ENCODE measurements around the gene PHF24. TPM values are rescaled to one million over a fixed set of nuclear protein-coding genes. Genes with fewer than 3 reads are reported as not detected.

PHF24 gene
- total and polyA plus RNA-seq, 2 of the 13 experiments (the other 11 are each of a cell fraction or from before 2014, with no cell fraction given): 0.05 TPM; not detected in 1

- Histone ChIP-seq H3K27ac (ENCODE audit: extremely low read length, insufficient read depth, low read length) (no peak overlapping the region), H3K36me3 (replicated peaks in 1 of 2; ENCODE audit: control insufficient read depth in 1 of 2, insufficient read depth in 2 of 2, low read length in 2 of 2) (no peaks in the 10 kb centered on the region), H4K20me1 (ENCODE audit: insufficient read depth, low read length) (no peaks in the 10 kb centered on the region), H3K4me3 (replicated peaks in 1 of 3; ENCODE audit: insufficient read depth in 1 of 3, low read depth in 2 of 3, low read length in 3 of 3) (peak overlapping the region; percentile 71 to 78 (median 75)), H3K27me3 (ENCODE audit: control insufficient read depth in 1 of 2, insufficient read depth in 2 of 2, low read length in 2 of 2) (no peaks in the 10 kb centered on the region; a peak in 2 of 5 replicates), H2AFZ (ENCODE audit: low read length) (no peak overlapping the region), H3K9me3 (ENCODE audit: low read length) (no peaks in the 10 kb centered on the region), H3K4me1 (ENCODE audit: insufficient read depth, low read length) (peaks cover 15% of the 10 kb centered on the region), H3K4me2 (ENCODE audit: low read depth, low read length) (peak overlapping the region; percentile 81), H3K79me2 (ENCODE audit: insufficient read depth, low read length) (no peaks in the 10 kb centered on the region), H3K9ac (ENCODE audit: insufficient read depth, low read depth, low read length) (peak overlapping the region; percentile 63; the same call in 1 of the 2 replicates)
- CTCF ChIA-PET (ENCODE audit: low intra/inter-chr PET ratio, low total read pairs): no interaction called here
- WGBS (ENCODE audit: low lambda C conversion rate): 55% methylated on average over 10 of the region's 39 CpGs
- POLR2A ChIA-PET: interaction anchor here (0.6 kb wide), 1 partner anchor 27 kb away, joined by 3 read pairs; no protein-coding TSS in a partner anchor
- BruUV-seq (replicated peaks): no TSS peak
- intact Hi-C loops (cut with micrococcal nuclease; ENCODE audit: unreplicated experiment) (no loop called here), in situ Hi-C loops (cut with HindIII; ENCODE audit: extremely low pct_ligation_motif_present, low pct_unique_long_range_greater_than_20kb) (loop anchor here (5.0 kb wide), 1 partner anchor 98 kb away; no protein-coding TSS in a partner anchor)
- FAIRE-seq (no peak), ATAC-seq (no peak; the same call in 2 of the 3 replicates), DNase-seq (ENCODE audit: low spot score) (no peak)
- TF ChIP-seq ZNF598 (CRISPR knock-in tag; IDR thresholded peaks at IDR 0.05; ENCODE audit: borderline replicate concordance) (no peak), PCBP1 (IDR thresholded peaks at IDR 0.05; ENCODE audit: borderline replicate concordance, low read depth, low read length) (0 out of 2 replicates have a peak, but pooled peaks have one; percentile 31), HOXA3 (CRISPR knock-in tag; IDR thresholded peaks at IDR 0.05) (no peak), ZNF317 (CRISPR knock-in tag; IDR thresholded peaks at IDR 0.05) (no peak), JARID2 (CRISPR knock-in tag; IDR thresholded peaks at IDR 0.05; ENCODE audit: insufficient replicate concordance) (no peak), MIER3 (CRISPR knock-in tag; IDR thresholded peaks at IDR 0.05; ENCODE audit: borderline replicate concordance) (no peak), PHF5A (CRISPR knock-in tag; IDR thresholded peaks at IDR 0.05; ENCODE audit: low read depth, unreplicated experiment) (no peak), AHDC1 (CRISPR knock-in tag; IDR thresholded peaks at IDR 0.05; ENCODE audit: borderline replicate concordance) (no peak), PHF8 (CRISPR knock-in tag; IDR thresholded peaks at IDR 0.05) (peak; percentile 11; the same call in 1 of the 2 replicates), ZNF709 (CRISPR knock-in tag; IDR thresholded peaks at IDR 0.05) (no peak), KDM2A (CRISPR knock-in tag; IDR thresholded peaks at IDR 0.05; ENCODE audit: borderline replicate concordance, low read depth) (0 out of 2 replicates have a peak, but pooled peaks have one; percentile 5), HDAC2 (CRISPR knock-in tag; IDR thresholded peaks at IDR 0.05) (no peak), RXRA (CRISPR knock-in tag; IDR thresholded peaks at IDR 0.05) (no peak; the same call in 1 of the 2 replicates), ZBTB8A (CRISPR knock-in tag; IDR thresholded peaks at IDR 0.05; ENCODE audit: borderline replicate concordance, low read depth) (no peak)
- TF ChIP-seq, protein P1, sequence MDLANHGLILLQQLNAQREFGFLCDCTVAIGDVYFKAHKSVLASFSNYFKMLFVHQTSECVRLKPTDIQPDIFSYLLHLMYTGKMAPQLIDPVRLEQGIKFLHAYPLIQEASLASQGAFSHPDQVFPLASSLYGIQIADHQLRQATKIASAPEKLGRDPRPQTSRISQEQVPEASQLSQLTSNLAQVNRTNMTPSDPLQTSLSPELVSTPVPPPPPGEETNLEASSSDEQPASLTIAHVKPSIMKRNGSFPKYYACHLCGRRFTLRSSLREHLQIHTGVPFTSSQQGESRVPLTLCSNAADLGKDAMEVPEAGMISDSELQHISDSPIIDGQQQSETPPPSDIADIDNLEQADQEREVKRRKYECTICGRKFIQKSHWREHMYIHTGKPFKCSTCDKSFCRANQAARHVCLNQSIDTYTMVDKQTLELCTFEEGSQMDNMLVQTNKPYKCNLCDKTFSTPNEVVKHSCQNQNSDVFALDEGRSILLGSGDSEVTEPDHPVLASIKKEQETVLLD (CRISPR knock-in tag; IDR thresholded peaks at IDR 0.05; ENCODE audit: low read depth): 0 out of 2 replicates have a peak, but pooled peaks have one; percentile 24
These were observed 32.0 kb downstream of the PHF24 start for GRCh38 chr9:34989946-34990635.
